ENCODE results near the gene FRMD1.
"Not testable (repeated sequence)": the region's sequence is repeated elsewhere in the genome, so short reads cannot be mapped to it uniquely, and the experiment has no call there.

Gene FRMD1

DNA sequence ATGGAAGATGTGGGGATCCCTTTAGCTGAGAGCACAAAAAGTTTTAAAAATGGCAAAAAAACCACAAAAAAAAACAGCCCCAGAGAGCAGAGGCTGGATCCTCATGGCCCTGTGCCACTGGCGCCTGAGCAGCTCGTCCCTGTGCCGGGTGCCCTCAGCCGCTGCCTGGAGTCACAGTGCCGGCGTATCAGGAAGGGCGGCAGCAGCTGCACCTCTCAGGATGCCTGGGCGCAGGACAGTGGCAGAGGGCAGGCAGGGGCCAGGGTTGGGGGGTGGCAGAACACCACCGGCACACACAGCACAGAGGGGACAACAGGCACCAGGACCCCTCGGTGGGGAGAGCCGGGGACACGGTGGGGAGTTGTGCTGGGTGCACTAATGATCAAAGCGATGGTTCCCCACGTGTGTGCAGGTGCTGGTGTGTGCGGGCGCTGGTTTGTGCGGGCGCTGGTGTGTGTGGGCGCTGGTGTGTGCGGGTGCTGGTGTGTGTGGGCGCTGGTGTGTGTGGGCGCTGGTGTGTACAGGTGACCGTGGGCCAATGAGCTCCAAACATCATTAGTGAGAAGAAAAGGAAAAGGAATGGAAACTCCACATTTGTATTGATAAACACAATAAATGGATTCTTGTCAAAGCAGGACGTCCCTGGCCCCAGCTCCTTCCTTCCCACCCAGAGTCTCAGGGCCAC, 1.5 kb upstream of the FRMD1 start:
- DNase-seq (ENCODE audit: low read depth, low spot score): no peak

DNA sequence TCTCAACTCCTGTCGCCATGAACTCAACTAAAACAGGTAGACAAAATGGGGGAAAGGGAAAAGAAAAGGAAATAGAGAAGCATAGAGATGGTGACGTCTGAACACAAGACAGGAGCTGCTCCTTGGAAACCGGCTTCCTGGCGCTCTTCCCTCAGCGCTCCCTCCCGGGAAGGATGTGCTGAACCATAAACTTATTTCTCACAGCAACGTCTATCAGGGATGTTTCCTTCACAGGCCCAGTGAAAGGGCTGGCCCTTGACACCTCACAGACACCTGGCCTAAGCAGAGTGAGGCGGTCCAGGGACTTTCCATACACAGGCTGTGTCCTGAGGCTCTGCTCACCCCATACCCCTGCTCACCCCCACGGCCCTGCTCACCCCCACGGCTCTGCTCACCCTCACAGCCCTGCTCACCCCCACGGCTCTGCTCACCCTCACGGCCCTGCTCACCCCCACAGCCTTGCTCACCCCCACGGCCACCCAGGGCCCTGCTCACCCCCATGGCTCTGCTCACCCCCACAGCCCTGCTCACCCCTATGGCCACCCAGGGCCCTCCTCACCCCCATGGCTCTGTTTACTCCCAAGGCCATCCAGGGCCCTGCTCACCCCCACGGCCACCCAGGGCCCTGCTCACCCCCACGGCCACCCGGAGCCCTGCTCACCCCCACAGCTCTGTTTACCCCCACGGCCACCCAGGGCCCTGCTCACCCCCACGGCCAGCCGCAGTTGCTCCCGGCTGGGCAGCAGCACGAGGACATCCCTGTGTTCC, 653 bp downstream of the FRMD1 start:
- no peak for DNase-seq (ENCODE audit: low read depth, low spot score)

- DNase-seq (ENCODE audit: low read depth, low spot score): not testable (repeated sequence)
These were observed 1.6 kb downstream of the FRMD1 start for GRCh38 chr6:168077401-168077800.

GRCh38 chr6:168075787-168076202, 3.2 kb downstream of the FRMD1 start:
- DNase-seq (ENCODE audit: low read depth, low spot score): no peak

DNA sequence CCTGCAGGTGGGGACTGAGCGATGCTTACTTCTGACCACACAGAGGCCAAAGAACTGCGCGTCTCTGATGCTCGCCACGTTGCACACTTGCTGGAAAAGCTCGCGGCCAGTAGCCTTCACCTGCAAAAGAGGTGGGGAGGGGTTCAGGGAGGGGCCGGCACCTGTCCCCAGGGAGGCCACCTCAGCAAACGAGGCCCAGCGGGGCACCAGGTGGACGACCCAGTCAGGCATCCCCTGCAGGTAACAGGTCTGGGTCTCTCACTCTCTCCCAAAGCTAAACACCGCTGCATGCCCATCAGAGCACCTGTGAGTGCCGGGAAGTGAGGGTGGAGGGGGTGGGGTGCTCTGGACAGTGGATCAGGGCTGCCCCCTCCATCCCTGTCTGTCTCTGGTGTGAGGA, 3.8 kb downstream of the FRMD1 start:
- DNase-seq (ENCODE audit: low read depth, low spot score): no peak

- no peak for DNase-seq (ENCODE audit: low read depth, low spot score)
These were observed 4.9 kb downstream of the FRMD1 start for GRCh38 chr6:168073937-168074730.

DNA sequence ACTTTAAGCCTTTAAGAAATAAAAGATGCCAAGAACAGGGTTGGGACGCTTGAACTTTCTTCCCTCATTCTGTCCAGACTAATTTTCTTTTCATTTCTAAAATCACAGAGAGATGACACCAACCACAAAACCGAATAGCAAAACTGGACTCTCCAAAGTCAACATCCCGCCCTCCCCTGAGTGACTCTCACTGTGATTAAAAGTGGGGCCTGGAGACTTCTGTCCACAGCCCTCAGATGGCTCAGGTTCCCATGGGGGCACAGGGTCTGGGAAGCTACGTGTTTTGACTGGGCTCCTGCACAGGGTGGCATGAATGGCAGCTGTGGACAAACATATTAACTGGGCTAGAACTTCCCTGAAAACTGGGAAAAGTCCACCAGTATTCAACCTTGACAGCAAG, 6.3 kb downstream of the FRMD1 start:
- no peak for DNase-seq (ENCODE audit: low read depth, low spot score)

DNA sequence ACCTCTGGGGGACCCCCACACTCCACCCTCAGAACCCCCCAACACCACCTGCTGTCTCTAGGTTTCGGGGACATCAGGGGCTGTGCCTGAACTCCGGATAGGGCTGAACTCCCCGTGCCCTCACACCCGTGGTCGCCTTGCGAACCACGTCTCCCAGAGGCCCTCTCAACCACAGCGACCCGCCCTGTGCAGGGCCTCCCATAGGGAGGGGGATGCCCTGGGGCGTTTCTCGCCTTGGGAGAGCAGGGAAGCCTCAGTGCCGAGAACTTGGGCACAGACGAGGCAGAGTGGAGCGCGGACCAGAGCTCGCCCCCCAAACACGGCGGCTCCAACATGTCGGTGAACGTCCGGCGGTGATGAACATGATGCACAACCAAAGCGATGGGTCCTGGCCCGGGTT, 6.8 kb downstream of the FRMD1 start:
- DNase-seq (ENCODE audit: low read depth, low spot score): no peak

- DNase-seq (ENCODE audit: low read depth, low spot score): no peak
These were observed 7.4 kb downstream of the FRMD1 start for GRCh38 chr6:168071620-168072019.

- DNase-seq (ENCODE audit: low read depth, low spot score): no peak
These were observed 8.2 kb downstream of the FRMD1 start for GRCh38 chr6:168070804-168071203.

DNA sequence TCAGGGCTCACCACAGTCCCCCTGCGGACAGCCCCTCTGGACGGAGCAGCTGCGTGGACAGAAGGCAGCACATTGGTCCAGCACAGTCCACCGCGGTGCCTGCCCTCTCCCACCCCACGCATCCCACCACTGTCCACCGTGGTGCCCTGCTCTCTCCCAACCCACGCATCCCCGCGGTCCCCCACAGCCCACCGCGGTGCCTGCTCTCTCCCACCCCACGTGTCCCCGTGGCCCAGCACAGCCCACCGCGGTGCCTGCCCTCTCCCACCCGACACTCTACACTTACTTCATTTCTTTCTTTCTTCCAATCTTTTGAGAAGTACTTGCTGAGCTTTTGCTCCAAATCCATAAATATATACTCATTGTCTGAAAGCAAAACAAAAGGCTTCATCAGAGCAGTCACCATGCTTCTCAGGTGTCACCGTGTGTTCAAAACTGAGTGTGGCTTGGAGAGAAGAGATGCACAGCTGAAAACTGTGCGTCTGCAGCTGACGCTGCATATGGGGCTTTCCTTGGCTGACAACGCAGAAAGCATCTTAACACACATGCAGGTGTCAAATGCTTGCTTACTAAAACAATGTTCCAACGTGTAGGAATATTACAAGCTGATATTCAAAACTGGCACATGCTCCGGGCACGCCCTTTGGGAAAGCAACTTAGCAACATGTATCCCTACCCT, 11.8 kb downstream of the FRMD1 start:
- no peak for DNase-seq (ENCODE audit: low read depth, low spot score)

DNA sequence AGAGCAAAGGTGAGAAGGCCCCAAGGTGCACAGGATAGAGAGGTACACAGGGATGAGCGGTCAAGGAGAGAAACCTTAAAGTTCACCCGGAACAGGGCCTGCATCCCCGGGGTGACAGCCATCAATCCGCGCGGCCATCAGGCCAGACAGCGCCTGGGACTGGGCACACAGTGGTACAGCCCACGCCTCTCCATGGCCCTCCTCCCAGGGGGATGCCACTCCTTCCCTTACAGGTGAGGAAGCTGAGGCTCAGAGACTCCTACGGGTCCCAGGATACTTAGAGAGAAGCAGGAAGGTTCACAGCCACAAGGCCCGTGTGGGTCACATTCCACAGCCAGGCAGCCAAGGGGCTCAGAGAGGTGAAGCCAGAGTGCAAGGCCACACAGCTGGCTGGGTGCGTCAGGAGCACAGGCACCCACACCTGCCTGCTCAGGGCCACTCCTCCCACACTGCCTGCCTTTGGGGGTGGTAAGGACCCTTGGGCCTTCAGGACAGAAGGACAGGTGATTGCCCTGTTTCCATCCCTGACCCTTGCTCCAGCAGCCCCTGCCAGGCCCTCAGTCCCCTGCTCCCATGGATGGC, 14.7 kb downstream of the FRMD1 start:
- no peak for DNase-seq (ENCODE audit: low read depth, low spot score)

GRCh38 chr6:168063431-168063830, 15.6 kb downstream of the FRMD1 start:
- DNase-seq (ENCODE audit: low read depth, low spot score): no peak

DNA sequence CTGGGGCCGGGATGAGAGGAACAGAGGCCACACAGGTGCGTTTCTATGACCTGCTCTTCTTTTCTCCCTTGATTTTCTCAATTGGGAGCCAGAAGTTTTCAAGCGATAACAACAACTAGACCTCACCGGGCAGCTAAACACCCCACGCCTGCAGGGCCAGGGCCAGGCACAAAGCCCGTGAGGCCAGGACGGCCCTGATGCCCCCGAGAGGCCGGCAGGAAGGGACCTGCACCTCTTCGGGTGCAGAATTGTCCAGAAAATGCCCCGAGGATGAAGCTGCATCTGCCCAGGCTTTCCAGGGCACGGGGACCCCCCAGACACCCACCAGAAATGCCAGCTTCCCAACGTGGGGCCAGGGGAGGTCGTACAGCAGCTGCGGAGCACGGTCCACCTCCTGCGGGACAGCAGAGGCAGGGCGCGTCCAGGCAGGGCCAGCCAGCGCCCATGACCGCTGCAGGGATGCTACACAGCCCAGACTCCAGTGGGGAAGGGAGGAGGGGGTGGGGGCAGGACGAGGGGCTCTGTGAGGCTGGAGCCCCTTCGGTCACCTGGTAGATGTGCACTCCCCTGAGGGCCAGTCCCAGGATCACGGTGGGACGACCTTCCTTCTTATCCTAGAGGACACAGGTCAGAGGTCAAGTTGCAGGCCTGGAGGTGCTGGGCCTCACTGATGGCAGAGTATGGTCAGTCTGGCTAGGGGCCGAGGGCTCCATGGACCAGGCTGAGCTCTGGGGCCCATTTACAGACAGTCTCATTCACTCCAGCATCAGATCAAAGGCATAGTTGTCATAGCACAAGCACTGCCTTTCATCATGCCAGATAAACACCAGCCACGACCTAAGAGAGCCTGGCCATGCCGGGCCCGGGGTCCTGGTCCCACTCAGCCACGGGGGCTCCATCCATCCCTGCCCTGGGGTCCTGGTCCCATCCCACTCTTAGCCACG, 16.4 kb downstream of the FRMD1 start:
- no peak for DNase-seq (ENCODE audit: low read depth, low spot score)

GRCh38 chr6:168061269-168062210, 17.5 kb downstream of the FRMD1 start:
- no peak for DNase-seq (ENCODE audit: low read depth, low spot score)

DNA sequence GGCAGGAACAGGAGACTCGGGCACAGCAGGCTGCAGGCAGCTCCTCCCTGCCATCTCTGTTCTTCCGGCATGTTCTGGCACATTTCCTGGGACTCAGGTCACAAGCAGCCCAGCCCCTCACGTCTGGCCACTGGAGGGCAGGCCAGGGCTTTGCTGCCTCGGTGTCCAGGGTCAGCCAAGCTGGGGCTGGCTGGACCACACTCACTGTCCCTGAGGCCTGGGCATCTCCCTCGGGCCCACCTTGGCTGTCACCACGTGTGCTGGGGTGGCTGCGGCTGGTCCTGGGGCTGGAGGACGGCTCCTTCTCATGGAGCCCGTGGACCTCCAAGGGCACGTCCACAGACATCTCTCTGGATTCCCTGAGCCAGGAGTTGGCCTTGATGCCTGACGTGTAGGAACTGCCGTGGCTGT, 18.5 kb downstream of the FRMD1 start:
- DNase-seq (ENCODE audit: low read depth, low spot score): no peak

DNA sequence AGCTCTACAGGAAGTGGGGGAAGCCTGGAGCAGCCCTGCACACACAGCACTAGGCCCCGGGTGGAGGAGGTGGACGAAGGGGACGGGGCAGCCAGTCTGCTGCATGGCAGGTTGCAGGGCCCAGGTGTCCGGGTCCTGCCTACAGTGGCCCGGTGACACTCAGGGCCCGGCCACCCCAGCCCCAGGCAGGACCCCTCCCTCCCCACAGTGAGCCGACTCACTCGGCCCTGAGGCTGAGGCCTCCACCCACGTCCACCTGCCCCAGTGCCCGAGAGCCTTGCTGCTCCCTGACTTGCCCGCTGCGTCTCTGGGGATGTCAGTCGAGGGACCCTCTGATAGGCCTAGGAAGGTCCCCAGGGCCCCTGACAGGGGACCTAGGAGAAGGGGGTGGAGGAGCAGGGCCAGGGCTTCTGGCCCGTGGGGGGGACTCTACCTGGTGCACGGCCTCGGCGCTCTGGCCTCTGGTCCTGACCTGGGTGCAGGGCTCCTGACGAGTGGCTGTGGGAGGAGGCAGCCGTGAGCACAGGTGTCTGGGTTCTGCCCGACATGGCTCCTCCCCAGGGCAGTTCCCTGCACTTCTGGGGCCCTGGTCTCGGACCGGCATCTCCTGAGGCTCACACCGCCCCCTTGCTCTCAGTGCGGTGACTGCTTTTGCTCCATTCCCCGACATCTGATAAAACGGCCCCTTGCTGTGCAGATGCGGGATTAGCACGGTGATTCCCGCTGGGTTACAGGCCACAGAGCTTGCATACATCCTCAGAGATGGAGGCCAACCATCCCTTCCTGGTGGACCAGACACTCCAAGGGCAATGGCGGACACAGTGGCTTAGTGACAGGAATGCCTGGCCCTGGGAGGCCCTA, 20.1 kb downstream of the FRMD1 start:
- DNase-seq (ENCODE audit: low read depth, low spot score): no peak

GRCh38 chr6:168057836-168058235, 21.2 kb downstream of the FRMD1 start:
- no peak for DNase-seq (ENCODE audit: low read depth, low spot score)
